GM21737 (cell line): Measurements from ENCODE around the gene ITPR1.
A peak's percentile ranks its signal among the peaks of the same experiment; 100 is the strongest.

ENCODE experiments used
- ATAC-seq: cut with Tn5 transposase; IDR thresholded peaks from one replicate; pipeline ENCODE4 v1.9.1; 2021; ENCODE audit warnings: mild to moderate bottlenecking, moderate library complexity; ENCODE audit not compliant: unreplicated experiment

Gene ITPR1

GRCh38 chr3:4678320-4678719, 185.2 kb downstream of the ITPR1 start:
- no peak for ATAC-seq

DNA sequence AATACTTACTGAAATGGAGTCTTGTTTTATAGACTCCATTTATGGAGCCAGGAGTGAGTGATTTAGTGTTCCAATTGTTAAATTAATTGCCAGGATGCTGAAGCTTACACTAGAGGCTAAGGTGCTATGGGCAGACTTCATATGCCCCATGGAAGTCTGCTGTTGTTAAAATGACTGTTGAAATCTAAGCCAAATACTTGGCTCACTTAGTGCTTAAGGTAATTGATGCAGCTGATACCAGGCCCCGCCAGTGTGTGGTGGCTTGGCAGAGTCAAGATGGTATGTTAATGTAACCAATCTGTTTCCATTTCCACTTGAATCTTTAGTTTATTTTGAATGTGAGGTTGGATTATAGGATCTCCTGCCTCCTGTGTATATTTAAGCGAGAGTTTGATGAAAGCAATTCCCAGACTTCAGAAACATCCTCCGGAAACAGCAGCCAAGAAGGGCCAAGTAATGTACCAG, 187.1 kb downstream of the ITPR1 start:
- ATAC-seq: no peak

GRCh38 chr3:4680871-4681300, 187.7 kb downstream of the ITPR1 start:
- no peak for ATAC-seq

- no peak for ATAC-seq
Measured at GRCh38 chr3:4681301-4681700, 188.2 kb downstream of the ITPR1 start.

GRCh38 chr3:4684117-4684516, 191.0 kb downstream of the ITPR1 start:
- no peak for ATAC-seq

DNA sequence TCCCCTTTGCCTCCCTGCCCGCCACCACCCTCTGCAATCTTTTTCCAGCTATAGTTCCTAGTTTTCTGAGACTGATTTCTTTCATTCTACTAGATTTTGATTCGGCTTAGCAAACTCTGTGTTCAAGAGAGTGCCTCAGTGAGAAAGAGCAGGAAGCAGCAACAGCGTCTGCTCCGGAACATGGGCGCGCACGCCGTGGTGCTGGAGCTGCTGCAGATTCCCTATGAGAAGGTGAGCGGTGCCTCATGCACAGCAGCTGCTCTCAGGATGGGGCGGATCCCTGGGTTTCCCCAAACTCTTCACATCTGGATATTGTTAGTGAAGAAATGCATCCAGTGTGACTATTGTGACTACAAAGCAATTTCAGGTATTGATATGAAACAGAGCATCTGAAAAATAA, 191.8 kb downstream of the ITPR1 start:
- ATAC-seq: no peak

DNA sequence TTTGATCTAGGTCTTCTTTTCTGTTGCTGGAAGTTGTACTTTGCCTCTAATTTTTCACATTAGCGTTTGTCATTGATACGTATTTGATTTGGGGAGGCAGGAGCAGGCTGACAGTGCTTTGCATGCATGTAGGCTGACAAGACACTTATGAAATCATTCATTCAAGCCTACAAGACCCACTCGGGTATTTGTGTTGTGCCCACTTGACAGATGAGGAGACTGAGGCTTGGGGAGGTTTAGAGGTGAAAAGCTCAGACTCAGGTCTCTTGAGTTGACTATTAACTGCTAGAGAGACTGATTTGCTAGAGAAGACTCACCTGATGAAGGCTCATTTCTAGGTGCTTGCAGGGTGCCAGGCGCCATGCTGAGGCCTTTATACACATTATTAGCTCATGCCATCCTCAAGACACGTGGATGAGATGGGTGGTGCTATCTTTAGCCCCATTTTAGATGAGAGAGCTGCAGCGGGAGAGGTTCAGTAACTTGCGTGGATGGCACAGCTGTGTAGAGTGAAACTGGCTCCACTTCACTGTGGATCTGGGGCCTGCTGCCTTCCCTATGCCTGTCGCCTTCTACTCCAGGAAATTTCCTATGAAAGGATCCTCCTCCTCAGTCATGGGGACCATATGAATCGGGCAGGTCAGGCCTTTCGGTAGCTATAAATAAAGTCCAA, 192.7 kb downstream of the ITPR1 start:
- no peak for ATAC-seq

- no peak for ATAC-seq
Measured at GRCh38 chr3:4686619-4687018, 193.5 kb downstream of the ITPR1 start.

GRCh38 chr3:4687167-4687566, 194.0 kb downstream of the ITPR1 start:
- no peak for ATAC-seq

- no peak for ATAC-seq
Measured at GRCh38 chr3:4687596-4687995, 194.4 kb downstream of the ITPR1 start.

DNA sequence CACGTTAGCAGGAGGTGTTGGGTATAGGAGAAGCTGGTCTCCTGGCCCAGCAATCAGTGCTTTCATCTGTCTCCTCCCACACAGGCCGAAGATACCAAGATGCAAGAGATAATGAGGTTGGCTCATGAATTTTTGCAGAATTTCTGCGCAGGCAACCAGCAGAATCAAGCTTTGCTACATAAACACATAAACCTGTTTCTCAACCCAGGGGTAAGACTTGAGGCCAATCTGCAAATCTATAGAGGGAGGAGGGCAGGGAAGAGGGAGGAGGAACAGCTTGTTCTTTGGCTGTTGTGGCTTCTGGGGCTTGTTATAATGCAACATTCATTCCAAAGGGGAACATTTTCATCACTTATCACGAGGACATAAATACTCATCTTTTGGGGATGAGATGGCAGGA, 195.3 kb downstream of the ITPR1 start:
- no peak for ATAC-seq

DNA sequence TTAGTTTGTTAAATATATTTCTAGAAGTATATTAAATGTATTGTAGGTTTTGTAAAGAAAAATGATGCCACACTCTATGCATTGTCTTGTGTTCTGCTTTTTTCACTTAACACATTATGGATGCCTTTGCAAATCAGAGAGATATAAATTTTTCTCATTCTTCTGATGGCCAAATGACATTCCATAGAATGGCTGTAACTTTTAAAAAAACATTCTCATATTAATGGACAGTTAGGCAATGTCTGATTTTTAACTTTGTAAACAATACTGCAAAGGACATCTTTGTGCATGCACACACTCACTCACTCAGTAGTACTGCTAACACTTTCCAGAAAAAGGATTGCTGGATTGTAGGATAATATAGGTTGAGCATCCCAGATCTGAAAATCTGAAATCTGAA, 195.9 kb downstream of the ITPR1 start:
- ATAC-seq: no peak

DNA sequence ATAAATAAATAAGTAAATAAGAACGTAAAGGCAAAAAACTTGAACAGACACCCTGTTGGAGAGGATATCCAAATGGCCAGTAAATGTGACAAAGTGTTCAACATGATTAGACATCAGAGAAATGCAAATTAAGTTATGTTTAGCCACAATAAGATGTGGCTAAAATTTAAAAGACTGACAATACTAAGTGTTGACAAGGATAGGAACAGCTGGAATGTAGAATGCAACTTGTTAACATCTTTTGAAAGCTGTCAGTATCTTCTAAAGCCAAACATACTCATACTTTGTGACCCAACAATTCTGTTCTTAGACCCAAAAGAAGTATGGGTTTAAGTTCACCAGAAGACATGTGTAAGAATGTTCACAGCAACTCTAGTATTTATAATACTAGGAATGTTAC, 197.1 kb downstream of the ITPR1 start:
- no peak for ATAC-seq

DNA sequence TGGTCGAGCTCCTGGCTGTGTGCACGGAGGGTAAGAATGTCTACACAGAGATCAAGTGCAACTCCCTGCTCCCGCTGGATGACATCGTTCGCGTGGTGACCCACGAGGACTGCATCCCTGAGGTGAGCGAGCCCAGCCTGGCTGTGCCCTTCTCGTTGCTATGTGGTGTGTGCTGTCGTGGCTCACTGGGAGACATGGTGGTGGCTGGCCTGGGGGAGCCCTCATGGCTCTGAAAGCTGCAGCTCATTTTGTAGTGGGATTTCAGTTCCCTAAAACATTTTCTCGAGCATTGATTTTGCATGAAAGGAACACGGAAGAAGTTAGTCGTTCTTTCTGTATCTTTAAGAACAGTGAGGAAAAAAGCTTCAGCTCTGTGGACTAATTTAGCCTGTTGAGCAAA, 200.5 kb downstream of the ITPR1 start:
- ATAC-seq: peak; percentile 88

- ATAC-seq: no peak
Measured at GRCh38 chr3:4695846-4696245, 202.7 kb downstream of the ITPR1 start.

GRCh38 chr3:4696266-4696665, 203.1 kb downstream of the ITPR1 start:
- ATAC-seq: no peak

DNA sequence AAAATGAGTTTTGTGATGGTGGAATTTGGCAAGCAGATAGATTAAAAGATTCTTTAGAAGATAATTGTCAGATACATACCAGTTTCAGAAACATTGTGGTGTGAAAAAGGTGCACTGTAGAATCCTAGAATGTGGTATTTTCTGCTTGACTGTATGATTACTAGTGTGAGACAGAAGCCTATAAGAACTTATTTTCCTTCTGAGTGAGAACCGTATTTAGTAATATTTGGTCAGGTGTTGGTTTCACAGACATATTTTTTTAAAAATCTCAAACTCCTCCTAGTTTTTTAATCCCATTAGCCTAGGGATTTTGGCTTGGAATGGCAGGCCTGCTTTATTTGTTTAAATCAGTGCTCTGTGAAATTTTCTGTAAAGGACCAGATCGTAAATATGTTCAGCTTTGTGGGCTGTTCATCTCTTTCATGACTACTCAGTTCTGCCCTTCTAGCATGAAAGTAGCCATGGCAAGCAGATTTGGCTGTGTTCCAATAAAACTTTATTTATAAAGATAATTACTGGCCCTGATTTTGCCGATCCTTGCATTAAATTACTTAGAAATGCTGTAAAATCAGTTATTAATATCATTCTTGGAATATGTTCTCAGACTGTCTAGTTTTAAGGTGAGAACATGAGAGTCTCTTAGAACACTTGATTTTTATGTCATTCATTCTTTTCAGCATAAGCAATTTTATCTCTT, 205.1 kb downstream of the ITPR1 start:
- no peak for ATAC-seq

- ATAC-seq: no peak
Measured at GRCh38 chr3:4703054-4703480, 209.9 kb downstream of the ITPR1 start.

DNA sequence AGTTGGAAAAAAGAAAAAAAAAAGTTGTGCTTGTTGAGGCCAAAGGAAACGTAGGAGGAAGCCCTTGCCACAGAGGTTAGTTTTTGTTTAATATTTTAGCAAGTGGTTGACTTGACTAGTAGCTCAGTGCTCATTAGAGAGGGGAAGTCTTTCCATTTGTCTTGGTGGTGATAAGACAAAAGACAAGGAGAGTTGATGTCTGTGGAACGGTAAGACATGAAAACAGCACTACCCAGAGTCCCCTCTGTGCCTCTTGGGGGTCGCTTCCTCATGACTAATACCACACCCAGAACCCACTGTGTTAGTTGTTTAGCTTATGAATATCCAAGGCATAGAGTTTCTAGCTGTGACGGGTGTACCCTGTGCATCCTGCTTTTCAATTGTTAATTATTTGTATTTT, 211.4 kb downstream of the ITPR1 start:
- no peak for ATAC-seq

DNA sequence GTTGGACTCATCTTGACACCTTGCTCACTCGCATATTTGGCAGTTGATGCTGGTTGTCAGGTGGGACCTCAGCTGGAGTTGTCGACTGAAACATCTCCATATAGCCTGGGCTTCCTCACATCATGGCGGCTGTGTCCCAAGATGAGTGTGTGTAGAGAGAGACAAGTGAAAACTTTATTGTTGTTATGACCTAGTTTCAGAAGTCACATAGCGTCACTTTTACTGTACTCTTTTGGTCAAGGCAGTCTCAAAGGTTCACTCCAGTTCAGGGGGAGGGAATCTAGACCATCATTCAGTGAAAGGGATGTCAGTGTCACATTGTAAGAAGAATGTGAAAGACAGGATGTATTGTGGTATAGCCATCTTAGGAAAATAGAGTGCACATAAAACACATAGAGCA, 214.2 kb downstream of the ITPR1 start:
- no peak for ATAC-seq

- ATAC-seq: no peak
Measured at GRCh38 chr3:4708230-4708629, 215.1 kb downstream of the ITPR1 start.

GRCh38 chr3:4709341-4709740, 216.2 kb downstream of the ITPR1 start:
- no peak for ATAC-seq

DNA sequence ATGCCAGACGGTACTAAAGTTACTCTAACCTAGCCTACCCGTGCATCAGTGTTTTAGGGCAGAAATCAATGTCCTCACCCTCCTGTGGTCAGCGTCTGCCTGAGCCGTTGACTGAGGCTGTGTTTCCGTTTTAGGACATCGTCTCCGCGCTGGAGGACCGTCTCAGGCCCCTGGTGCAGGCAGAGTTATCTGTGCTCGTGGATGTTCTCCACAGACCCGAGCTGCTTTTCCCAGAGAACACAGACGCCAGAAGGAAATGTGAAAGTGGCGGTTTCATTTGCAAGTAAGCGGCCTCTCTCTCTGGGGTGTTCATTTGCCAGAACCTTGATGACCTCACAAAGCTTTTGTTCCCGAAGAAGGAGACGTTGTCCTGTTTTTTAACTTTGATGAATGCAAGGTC, 217.0 kb downstream of the ITPR1 start:
- no peak for ATAC-seq
